HG03558 (cell line): ENCODE measurements around the gene DDX54.

Experiments used
- ATAC-seq: cut with Tn5 transposase; IDR thresholded peaks from one replicate; pipeline ENCODE4 v1.9.1; 2021; ENCODE audit warnings: moderate number of reproducible peaks; ENCODE audit not compliant: unreplicated experiment; ENCODE audit errors: extremely low read depth

The DDX54 gene

DNA sequence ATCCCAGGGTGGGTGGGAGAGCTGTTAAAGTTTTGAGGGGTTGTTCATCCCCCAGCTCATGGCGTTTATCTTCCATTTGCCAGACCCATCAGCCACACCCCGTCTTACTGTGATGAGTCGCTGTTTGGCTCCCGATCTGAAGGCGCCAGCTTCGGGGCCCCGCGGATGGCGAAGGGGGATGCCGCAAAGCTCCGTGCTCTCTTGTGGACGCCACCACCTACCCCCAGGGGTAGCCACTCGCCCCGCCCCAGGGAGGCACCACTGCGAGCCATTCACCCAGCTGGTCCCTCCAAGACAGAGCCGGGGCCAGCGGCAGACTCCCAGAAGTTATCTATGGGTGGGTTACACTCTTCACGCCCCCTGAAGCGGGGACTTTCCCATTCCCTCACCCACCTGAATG lies 5.9 kb upstream of the DDX54 start:
- no peak for ATAC-seq

DNA sequence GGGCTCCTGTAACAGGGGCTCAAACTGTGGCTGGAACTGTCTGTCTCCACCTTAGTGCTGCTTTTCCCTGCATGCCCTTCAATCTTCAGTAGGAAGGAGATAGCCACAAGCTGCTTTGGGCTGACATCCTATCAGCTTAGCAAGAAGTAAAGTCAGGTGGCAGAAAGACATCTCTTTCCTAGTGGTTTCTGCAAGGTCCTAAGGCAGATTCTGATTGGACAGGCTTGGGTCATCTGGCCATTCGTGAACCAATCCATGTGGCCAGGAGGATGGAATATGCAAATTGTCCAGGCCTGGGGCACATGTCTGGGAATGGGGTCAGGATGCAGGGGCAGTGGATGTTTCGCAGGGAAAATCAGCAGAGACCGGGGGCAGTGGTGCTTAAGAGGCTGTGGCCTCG lies 5.5 kb upstream of the DDX54 start:
- no peak for ATAC-seq

DNA sequence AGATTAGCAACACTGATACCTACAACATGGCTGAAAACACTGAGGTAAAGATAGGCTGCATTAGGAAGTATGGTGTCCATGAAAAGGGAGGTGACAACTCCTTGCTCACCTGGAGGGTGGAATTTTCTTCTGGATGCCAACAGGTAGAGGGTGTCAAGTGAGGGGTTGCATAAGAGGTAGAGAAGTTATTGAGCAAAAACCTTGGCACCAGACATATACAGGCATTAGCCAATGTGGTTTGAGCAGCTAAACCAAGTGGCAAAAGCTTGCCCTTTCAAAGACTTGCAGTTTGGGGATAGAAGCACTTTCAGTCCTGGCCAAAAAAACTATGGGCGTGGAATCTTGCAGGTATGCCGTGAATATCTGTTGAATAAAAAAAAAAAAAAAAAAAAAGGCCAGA lies 4.1 kb upstream of the DDX54 start:
- ATAC-seq: no peak

DNA sequence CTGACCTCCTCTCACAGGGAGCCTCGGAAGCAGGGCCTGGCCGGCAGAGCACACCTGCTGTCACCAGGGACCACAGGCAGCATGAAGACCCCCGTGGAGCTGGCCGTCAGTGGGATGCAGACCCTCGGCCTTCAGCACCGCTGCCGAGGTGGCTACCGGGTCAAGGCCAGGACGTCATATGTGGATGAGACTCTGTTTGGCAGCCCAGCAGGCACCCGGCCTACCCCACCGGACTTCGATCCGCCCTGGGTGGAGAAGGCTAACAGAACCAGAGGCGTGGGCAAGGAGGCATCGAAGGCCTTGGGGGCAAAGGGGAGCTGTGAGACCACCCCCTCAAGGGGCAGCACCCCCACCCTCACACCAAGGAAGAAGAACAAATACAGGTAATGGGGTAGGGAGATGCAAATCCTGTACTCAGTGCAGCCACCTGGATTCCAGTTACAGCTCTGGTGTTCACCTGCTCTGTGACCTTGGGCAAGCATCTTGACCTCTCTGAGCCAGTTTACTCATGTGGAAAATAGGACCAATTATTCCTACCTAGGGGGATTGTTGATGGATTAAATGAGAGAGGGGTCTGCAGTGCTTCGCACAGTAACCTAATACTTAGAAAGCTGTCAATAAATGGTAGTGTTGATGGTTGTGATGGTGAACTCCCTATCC lies 1.5 kb upstream of the DDX54 start:
- ATAC-seq: no peak

DNA sequence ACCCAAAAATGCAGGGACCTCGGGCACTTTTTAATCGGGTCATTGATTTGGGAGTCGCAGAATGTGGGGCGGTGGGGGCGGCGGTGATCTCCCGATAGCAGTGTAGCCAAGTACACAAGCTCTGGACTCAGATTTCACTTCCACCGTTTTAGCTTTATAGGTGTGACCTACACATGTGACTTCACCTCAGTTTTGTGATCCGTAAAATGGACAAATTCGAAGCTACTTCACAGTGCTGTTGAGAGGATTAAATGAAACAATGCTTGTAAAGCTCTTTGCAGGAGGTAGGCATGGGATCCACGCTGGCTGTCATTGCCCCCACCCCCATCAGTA lies 721 bp upstream of the DDX54 start:
- ATAC-seq: no peak

DNA sequence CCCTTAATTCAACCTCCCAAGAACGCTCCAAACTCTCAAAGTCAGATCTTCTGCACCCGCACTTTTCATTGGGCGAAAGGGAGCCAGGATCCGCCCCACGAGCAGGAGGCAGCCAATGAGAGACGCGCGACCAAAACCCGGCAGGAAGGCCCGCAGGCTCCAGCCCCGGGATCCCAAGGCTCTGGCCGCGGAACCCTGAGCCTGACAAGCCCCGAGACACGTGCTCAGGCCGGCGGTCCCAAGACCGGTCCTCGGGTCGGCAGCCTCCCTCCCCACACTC lies 438 bp downstream of the DDX54 start:
- peak; percentile 52 for ATAC-seq

DNA sequence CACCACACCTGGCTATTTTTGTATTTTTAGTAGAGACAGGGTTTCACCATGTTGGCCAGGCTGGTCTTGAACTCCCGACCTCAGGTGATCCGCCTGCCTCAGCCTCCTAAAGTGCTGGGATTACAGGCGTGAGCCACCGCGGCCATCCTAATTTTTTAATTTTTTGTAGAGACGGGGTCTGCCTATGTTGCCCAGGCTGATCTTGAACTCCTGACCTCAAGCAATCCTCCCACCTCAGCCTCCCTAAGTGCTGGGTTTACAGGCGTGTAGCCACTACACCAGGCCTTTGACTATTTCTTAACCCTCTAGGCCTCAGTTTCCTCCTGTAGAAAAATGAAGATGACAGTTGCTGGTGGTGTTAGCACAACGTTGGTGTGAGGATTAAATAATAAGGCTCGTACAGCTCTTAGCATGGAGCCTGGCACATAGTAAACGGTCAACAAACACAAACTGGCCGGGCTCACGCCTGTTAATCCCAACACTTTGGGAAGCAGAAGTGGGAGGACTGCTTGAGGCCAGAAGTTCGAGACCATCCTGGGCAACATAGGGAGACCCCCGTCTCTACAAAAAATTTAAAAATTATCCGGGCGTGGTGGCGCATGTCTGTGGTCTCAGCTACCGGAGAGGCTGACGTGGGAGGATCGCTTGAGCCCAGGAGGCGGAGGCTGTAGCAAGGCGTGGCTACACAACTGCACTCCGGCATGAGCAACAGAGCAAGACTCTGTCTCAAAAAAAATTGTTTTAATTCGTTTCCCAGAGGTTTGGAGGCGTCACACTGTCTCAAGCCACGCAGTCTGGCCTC lies 979 bp downstream of the DDX54 start:
- peak; percentile 21 for ATAC-seq

DNA sequence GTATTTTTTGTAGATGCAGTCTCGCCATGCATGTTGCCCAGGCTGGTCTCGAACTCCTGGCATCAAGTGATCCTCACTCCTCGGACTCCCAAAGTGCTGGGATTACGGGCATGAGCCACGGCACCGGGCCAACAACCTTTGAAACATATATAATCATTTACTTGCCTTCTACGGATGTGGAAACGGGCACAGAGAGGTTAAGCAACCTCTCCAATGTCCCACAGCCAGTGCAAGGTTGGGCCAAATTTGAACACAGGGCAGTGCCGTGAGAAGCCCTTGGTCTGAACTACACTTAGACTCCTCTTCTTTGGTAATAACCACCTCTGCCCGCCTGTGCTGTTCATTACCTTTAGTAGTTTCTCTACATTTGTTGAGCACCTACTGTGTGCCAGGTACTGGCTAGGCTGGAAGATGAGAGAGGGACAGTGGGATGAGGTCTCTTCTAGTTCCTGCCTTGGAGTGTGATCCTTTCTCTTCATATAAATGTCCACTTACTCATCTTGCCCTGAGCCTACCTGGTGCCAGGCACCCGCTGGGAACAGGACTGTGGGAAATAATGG lies 2.2 kb downstream of the DDX54 start:
- no peak for ATAC-seq

DNA sequence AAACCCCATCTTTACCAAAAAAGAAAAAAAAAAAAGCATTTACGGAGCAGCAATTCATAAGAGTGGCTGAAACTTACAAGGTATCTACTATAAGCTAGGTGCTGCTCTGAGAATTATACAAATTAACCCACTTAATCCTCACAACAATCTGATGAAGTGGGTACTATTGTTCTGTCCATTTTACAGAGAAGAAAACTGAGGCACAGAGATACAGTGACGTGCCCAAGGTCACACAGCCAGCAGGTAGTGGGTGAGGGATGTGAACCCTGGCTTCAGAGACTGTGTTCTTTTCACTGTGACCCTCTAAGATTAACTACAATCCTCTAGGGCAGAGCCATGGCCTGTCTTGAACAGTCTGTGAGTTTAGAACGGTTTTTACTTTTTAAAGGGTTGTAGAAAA lies 3.3 kb downstream of the DDX54 start:
- ATAC-seq: no peak

DNA sequence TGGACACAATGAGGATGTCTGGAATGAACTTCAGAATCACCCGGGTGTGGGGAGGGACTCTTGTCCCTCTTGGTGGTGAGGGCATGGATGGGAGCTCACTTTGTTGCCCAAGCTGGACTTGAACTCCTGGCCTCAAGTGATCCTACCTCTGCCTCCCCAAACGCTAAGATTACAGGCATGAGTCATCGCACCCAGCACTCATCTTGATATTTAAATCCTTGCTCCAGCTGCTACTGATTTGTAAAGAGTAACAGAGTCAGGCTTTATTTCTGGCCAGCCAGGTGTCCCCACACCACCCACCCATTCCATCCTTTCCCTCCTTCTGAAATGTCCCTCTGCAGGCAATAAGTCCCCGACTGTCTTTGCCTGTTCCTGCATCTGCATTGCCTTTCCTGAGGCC lies 4.9 kb downstream of the DDX54 start:
- no peak for ATAC-seq

DNA sequence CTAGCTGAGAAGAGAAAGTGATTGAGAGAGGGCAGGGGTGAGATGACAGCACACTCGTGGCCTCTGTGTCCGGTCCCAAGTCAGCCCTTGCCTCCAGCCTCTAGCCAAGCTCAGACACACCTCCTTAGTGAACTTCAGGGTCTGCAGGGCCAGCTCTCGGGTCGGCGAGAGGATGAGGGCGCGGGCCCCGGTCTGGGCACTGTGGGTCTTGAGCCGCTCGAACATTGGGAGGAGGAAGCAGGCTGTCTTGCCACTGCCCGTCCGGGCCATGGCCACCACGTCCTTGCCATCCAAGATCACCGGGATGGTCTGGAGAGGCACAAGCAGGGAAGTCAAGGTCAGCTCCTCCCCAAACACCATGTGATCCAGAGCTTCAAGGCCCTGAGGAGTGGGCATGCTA lies 6.3 kb downstream of the DDX54 start:
- no peak for ATAC-seq

DNA sequence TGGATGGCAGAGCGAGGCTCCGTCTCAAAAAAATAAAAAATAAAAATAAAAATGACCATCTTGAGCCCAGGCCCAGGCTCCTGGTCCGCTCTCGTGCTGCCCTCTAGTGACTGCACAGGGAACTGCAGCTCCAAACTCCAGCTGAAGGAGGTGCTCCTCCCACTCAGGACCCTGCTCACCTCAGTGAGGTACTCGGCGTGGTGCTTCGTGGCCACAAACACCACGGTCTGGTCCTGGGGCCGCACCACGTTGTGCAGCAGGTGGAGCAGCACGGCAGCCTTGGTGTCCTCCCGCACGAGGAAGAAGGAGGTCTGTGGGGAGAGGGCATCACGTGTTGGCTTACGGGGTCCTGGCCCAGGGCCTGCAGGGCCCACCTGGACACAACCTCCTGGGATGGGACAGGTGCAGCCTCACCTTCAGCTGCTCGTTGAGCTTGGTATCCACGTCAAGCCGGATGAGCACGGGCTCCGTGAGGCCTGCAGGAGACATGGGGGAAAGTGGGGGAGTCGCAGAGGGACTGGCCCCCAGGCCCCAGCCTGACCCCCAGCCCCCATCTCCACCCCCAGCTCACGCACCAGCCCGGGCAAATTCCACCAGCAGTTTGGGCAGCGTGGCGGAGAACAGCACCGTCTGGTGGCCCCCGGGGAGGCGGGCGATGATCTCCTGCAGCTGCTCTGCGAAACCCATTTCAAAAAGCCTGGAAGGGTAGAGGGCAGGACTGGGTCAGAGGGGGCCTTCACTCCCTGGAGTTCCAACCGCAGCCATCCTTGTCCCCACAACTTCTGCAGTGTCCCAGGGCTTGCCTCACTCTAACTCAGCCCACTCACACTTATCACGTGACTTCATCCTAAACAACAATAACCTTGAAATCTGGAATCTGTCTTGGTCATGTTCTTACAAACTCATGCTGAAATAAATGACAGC lies 10.6 kb downstream of the DDX54 start:
- no peak for ATAC-seq

DNA sequence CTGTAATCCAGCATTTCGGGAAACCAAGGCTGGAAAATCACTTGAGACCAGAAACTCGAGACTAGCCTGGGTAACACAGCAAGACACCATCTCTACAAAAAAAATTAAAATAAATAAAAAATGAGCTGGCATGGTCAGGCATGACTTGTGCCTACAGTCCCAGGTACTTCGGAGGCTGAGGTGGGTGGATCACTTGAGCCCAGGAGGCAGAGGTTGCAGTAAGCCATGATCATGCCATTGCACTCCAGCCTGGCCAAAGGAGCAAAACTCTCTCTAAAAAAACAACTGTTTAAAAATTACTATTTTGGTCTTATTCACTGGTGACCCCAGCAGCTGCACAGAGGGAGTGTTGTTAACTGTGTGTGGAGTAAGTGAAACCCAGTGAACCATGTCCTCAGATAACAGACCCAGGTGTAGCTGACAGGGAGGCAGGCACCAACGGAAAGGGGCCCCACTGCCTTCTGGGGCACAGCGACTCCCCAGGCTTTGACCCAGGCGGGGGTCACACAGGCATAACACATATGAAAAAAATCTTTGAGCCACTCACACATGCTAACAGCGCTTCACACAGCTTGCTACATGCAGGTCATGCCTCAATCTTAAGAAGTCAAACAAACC lies 12.1 kb downstream of the DDX54 start:
- no peak for ATAC-seq

DNA sequence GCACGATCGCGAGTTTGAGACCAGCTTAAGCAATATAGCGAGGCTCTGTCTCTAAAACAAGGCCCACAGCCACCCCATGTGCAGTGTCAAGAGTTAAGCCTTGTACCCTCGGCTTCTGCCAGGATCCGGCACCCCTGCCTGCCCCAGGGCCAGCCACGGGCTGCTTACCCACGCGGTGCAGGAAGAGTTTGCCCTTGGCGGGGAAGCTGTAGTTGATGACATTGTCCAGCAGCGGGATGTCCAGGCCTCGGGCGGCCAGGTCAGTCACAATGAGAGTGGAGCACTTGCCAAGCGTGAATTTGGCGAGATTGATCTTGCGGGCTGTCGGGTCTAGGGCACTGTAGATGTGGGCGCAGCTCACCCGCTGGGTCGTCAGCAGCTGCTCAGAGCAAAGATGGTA lies 13.1 kb downstream of the DDX54 start:
- ATAC-seq: no peak

DNA sequence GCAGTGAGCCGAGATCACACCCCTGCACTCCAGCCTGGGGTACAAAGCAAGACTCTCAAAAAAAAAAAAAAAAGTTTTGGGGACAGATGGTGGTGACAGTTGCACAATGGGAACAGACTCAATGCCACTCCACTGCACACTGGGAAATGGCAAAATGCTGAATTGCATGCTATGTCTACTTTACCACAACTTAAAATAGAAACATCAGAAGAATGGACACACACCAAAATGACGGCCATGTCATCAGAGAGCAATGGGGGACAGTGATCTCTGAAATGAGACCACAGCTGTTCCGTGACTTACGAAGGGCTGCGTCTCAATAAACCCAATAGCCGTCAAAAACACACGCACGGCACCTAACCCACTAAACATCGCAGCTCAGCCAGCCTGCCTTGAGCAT lies 13.7 kb downstream of the DDX54 start:
- ATAC-seq: no peak

DNA sequence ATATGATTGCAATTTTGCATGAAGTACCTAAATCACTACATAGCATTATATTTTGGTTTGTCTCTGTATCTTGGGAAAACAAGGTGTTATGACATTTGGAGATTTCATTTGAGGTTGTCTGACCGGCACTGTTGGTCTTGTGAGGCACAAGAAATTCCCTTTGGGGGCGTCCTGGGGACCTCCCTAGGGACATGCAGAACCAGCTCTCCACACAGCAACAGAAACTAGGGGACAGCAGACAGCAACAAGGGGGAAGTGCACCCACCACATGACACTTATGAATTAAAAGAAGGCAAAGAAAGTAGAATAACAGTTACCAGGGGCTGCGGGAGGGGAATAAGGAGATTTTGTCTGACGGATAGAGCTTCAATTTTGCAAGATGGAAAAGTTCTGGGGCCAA lies 14.4 kb downstream of the DDX54 start:
- no peak for ATAC-seq

DNA sequence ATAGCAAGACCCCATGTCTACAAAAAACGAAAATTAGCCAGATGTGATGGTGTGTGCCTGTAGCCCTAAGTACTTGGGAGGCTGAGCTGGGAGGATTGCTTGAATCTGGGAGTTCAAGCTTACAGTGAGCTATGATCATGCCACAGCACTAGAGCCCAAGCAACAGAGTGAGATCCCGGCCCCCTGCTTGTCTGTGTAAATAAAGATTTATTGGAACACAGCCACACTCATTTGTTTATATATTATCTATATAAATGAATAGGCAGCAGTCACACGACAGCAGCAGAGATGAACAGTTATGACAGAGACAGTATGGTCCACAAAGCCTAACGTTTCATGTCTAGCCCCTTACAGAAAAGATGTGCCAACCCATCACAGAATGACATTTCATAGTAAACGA lies 14.8 kb downstream of the DDX54 start:
- ATAC-seq: no peak

DNA sequence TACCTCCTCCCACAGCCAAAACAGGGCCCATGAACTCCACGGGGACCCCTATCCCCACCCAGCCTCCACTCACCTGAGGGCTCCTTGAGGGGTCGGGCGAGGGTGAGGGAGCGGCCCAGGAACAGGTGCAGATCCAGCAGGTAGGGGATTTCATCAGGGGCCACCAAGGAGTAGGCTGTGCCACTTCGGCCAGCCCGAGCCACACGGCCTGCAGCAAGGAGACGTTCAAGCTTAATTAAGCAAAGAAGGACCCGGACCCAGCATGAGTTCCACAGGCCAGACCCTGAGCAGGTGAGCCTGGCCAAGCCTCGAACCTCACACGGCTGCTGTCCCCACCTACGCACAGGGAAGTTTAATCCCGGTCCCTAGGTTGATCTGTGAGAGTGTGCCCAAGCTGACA lies 15.6 kb downstream of the DDX54 start:
- no peak for ATAC-seq

DNA sequence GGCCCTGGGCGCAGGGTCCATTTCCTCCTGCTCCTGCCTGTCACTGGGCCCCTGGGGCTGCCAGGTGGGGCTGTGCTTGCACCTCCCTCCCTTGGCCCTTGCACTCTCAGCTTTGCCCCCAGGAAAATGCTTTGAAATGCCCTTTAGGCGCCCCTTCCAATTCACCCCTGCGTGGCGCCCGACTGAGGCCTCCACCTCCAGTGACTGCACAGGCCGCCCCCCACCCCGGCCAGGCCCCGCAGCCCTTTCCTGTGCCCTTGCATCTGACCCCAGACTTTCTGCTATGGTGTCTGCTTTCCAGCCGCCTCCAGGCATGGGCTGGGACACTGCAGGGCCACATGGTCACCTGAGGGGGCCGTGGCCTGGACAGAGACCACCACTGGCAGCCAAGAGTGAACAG lies 17.4 kb downstream of the DDX54 start:
- ATAC-seq: no peak

DNA sequence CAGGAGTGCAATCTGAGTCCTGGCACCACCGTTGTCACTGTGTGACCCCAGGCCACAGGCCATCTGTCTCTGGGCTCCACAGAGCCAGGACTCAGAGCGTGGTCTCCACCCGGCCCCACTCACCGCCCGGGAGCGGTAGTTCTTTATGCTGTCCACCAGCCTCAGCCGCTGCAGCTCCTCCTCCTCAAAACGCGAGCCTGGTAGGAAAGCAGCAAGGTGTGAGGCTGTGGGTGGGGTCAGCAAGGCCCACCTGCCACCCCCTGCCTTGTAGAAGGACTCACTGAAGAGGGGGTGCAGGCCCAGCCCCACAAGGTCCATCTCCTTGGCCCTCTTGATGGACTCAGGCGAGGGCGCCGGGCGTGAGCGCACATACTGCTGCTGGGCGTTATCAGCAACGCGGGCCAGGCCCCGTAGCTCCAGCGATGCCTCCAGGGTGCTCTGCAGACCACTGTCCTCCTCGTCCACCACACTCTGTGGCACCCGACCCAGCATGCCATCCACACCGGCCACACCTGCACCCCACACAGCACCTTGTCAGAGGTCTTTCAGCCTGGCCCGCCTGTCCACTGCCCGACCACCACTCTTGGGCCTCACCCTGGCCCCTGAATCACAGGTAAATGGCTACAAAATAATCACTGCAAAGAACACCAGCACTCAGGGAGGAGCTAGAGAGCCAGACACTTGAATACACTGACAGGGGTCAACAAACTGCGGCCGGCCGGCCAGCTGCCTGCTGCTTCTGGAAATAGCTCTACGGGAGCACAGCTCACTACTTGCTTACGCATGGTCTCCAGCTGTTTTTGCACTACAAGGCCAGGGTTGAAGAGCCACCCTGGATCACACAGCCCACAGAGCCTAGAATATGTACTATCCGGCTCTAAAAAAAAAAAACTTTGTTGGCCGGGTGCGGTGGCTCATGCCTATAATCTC lies 19.5 kb downstream of the DDX54 start:
- no peak for ATAC-seq
